ENCODE measurements around the gene KRT6B. TPM values are rescaled to one million over a fixed set of nuclear protein-coding genes. Genes with fewer than 3 reads are reported as not detected.

KRT6B gene
- total RNA-seq, 1 experiment from 2014 or later, result 0.23 TPM

GRCh38 chr12:52436000-52436827 is 15.7 kb downstream of the KRT6B start:
- no peak for DNase-seq (ENCODE audit: low spot score)

GRCh38 chr12:52435659-52435999 is 16.3 kb downstream of the KRT6B start:
- no peak for DNase-seq (ENCODE audit: low spot score)

GRCh38 chr12:52434760-52435530 is 17.0 kb downstream of the KRT6B start:
- DNase-seq (ENCODE audit: low spot score), result no peak

GRCh38 chr12:52434081-52434733 is 17.7 kb downstream of the KRT6B start, which contains the start of gene KRT75:
Gene KRT75, minus strand, starts transcription at chr12:52434371. Its CDS starts 67 bp downstream, at chr12:52434304.
- DNase-seq (ENCODE audit: low spot score), result no peak

GRCh38 chr12:52433501-52434080 is 18.4 kb downstream of the KRT6B start:
- no peak for DNase-seq (ENCODE audit: low spot score)

GRCh38 chr12:52432559-52433207 is 19.3 kb downstream of the KRT6B start:
- no peak for DNase-seq (ENCODE audit: low spot score)

GRCh38 chr12:52428121-52428520 is 23.8 kb downstream of the KRT6B start:
- peak; percentile 27 for DNase-seq (ENCODE audit: low spot score)

GRCh38 chr12:52427083-52427482 is 24.9 kb downstream of the KRT6B start:
- no peak for DNase-seq (ENCODE audit: low spot score)

GRCh38 chr12:52426034-52426433 is 25.9 kb downstream of the KRT6B start:
- DNase-seq (ENCODE audit: low spot score), result no peak

GRCh38 chr12:52425466-52425865 is 26.5 kb downstream of the KRT6B start:
- DNase-seq (ENCODE audit: low spot score), result no peak

GRCh38 chr12:52423661-52424500 is 28.1 kb downstream of the KRT6B start:
- DNase-seq (ENCODE audit: low spot score), result no peak

- DNase-seq (ENCODE audit: low spot score), result no peak
These were observed 28.9 kb downstream of the KRT6B start for GRCh38 chr12:52423035-52423434.

GRCh38 chr12:52419656-52420055 is 32.3 kb downstream of the KRT6B start:
- no peak for DNase-seq (ENCODE audit: low spot score)

GRCh38 chr12:52418576-52419110 is 33.3 kb downstream of the KRT6B start:
- DNase-seq (ENCODE audit: low spot score), result no peak

- no peak for DNase-seq (ENCODE audit: low spot score)
These were observed 34.2 kb downstream of the KRT6B start for GRCh38 chr12:52417740-52418139.

GRCh38 chr12:52416795-52417194 is 35.2 kb downstream of the KRT6B start:
- no peak for DNase-seq (ENCODE audit: low spot score)

- no peak for DNase-seq (ENCODE audit: low spot score)
These were observed 35.8 kb downstream of the KRT6B start for GRCh38 chr12:52415870-52416750.

- DNase-seq (ENCODE audit: low spot score), result no peak
These were observed 37.0 kb downstream of the KRT6B start for GRCh38 chr12:52414936-52415335.

GRCh38 chr12:52413782-52414345 is 38.1 kb downstream of the KRT6B start:
- DNase-seq (ENCODE audit: low spot score), result no peak

Data from HT-29 (cell line).